Stimulated activated CD8-positive, alpha-beta memory T cell treated with anti-CD3 and anti-CD28 coated beads, Interleukin-4, amount 100 ng/mL, for 4 hours (primary cell): Measurements from ENCODE around the gene SLC32A1.

Experiments used
- DNase-seq, 2 donors: peaks; one replicate each; pipeline ENCODE4 v3.0.0-alpha.2; 2020; ENCODE audit warnings: low read depth in 2 of 2, low spot score in 1 of 2

The SLC32A1 gene, protein sequence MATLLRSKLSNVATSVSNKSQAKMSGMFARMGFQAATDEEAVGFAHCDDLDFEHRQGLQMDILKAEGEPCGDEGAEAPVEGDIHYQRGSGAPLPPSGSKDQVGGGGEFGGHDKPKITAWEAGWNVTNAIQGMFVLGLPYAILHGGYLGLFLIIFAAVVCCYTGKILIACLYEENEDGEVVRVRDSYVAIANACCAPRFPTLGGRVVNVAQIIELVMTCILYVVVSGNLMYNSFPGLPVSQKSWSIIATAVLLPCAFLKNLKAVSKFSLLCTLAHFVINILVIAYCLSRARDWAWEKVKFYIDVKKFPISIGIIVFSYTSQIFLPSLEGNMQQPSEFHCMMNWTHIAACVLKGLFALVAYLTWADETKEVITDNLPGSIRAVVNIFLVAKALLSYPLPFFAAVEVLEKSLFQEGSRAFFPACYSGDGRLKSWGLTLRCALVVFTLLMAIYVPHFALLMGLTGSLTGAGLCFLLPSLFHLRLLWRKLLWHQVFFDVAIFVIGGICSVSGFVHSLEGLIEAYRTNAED

DNA sequence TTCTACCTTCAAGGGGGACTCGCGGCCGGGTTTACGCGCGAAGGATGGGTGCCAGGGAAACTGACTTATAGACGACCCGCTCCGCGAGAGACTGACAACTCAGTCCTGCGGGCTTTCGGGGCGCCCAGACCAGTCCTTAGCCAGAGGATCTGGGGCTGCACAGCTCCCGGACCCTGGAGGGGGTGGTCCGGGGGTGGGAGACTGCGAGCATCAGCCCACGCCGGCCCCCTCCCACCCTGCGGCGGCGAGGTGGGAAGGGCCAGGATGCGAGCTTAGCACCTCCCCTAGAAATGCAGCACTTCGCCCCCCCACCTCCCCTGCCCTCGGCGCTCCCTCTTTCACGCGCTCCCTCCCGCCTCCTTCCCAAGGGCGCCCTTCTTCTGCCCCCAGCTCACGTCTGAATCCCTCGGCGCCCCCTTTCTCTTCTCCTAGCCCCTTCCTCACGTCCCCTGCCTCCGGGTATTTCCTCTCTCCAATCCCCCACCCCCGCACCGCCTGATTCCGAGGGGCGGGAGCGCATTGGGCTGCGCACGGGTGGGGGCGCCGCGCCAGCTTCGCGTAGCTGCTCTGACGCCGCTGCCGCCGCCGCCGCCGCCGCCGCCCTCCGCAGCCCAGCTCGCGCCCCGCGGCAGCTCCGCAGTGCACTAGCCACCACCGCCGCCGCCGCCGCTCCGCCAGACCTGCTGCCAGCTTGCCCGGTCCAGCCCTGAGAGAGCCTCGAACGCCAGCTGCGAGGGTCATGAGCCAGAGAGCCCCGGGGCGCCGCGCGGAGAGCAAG lies at the start of gene SLC32A1:
Gene SLC32A1 (plus strand): TSS at position 639 of the 778 bp plus-strand sequence. CDS start 239 bp downstream, outside the sequence.
- no peak for DNase-seq

DNA sequence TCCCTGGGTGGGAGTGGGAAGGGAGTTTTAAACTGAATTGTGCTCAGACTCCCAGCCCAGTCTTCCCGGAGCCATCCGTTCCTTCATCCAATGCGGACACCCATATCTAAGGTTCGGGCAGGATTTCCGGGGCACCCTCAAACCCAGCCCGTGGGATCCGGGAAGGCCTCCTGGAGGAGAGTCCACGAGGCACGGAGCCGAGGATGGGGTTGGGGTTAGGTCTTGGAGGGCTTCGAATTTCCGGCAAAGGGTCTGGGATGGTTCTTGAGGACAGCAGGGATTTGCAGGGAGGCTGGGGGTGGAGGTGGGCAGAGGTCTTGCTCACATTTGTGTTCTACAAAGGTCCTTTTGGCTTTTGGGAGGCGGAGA lies 49.5 kb upstream of the SLC32A1 start:
- DNase-seq = no peak

DNA sequence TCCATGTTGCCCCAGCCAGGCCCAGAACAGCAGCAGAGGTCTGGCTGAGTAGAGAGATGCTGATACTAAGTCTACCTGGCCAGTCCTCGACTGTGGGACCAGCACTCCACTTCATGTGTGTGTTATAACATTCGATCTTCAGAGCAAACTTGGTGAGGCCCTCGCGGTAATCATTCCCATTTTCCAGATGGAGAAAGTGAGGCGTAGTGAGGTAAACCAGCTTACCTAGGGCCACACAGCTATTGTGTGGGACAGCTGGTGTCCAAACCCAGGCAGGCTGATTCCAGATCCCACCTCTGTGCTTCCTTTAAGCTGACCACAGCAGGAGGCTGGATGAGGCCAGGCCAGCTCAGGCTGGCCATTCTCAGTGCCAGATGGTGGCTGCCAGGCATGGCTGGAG lies 47.7 kb upstream of the SLC32A1 start:
- no peak for DNase-seq

DNA sequence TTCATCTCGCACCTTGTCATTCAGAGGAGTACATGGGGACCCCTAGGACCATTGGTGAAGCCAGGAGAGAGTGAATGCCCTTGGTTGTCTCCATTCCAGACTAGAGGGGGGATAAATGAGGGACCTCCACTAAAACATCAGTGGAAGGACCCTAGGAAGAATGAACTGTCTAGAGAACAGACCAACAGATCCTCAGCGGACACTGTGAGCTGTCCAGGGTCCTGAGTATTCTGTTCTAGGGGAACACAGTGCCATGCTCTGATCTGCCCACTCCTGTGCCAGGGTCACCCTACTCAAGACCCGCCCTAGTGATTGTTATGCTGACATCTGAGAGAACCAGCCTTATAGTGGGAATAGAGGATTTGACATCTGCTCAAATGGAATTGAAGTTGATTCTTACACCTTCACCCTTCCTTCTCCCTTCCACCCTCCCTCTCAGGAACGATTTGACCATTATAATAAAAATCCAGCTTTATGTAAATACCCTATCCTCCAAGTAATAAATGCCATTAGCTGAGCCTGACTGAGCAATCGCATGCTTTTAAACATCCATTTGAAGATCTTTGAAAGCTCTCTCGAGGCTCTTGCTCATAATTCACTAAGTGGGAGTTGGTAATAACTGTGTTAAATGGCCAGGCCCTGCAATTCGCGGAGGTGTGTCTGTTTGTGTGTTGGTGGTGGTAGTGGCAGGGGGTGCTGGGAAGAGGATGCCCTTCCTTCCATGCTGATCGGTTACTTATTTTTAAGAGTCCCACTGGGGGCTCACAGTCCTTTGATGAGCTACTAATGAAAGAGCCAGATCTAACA lies 43.6 kb upstream of the SLC32A1 start:
- no peak for DNase-seq

DNA sequence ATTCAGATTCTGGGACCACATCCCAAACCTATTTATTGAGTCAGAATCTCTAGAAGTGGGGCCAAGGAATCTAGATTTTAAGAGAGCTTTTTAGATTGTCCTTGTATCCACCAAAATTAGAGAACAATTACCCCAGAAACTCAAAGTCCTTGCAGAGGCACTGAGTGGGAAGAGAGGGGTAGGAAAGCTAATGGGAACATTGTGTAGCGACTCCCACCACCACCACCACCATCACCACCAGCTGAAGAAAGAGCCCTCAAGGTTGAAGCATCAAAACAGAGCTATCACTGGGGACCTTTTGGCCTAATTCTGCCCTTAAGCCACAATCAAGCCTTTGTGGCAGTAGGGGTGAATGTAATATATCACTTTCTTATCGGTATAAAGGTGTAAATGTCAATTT lies 39.0 kb upstream of the SLC32A1 start:
- no peak for DNase-seq

DNA sequence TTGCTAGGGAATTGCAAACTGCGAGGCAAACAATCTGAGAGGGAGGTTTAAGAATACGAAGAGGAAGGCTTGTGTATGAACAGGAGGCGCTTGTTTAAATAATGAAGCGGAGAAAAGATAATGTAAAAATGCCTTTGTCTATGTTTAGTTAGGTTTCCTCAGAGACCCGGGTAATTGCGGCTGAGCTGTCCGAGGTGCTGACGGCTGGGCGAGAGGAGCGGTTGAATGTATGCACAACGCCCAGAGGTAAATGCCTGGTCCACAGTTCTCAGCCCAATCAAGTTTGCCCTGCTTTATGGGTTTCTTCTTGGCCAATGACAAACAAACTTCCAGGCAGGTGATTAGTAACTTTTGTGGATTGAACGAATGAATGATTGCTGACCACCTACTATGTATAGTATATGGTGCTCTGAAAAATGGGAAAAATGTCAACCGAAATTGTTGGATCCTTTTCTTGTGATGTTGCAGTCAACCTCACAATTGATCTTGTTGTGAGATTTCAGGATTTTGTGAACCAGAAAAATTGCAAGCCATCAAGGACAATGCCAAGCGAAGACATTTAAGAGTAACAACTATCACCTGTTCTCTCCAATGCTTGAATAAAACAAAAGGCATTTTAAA lies 38.3 kb upstream of the SLC32A1 start:
- DNase-seq = no peak

DNA sequence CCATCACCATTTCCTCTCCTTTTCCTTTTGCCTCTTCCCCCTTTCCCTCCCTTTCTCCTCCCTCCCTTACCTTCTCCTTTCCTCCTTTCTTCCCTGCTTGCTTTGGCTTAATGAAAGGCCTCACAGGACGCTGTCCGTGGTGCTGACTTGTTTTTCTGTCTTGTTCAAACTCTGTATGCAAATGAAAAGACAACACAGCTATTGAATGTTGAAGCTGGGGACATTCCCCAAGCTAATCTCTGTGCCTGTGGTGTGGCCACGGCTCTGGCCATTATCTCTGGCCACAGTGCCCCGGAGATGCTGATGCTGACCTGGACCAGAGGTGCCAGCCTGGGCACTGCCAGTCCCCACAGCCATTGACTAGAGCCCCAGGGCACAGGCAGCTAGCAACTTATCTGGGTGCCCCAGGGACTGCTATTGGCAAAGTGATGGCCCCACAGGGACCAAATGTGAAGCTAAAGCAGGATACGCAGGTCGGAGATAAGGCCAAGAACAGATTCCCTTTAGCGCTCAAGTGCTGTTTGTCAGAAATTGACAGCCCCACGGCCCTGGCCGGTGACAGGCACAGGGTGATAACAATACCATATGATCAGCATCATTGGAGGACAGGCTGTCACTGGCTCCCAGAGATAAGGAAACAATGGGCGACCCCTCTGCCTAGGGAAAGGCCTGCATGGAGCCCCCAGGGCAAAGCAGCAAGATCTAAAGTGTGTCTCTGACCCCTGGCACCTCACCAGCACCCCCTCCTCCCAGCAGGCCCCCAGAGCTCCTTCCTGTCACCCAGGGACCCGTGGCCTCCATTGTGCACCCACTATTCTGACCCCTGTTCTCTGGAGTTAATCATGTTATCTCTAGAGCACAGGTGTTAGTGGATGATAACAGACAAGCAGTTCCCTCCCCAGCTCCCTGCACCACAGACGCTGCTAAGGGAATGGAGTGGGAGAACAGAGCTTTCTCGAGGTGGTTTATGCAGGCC lies 31.6 kb upstream of the SLC32A1 start:
- DNase-seq = no peak

DNA sequence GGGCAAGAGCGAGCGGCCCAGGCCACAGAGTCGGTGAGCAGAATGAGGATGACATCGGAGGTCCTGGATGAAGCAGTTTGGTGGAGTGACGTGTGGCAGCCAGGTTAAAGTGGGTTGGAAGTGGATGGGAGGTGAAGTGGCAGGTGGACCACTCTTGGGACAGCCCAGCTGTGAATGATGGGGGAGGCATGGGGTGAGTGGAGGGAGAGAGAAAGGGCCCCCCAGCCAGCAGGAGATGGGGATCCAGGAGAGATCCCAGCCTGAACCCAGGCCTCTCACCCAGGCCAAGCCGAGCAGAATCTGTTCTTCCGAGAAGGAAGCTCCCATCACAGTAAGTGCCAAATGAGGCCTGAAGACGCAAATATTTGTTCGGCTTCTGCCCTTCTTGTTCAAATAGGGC lies 27.0 kb upstream of the SLC32A1 start:
- DNase-seq = no peak

DNA sequence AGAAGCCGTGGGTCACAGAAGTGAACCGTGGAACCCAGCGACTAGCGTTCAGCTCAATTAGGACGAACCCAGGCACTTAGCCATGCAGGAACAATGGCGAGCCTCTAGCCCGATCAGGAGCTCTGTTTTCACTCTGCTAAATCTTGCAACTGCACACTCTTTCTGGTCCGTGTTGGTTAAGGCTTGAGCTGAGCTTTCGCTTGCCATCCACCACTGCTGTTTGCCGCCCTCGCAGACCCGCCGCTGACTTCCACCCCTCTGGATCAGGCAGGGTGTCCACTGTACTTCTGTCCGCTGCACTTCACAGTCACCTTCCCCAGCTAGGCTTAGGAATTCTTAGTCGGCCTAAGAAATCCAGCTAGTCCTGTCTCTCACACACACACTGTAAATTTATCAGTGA lies 25.7 kb upstream of the SLC32A1 start:
- DNase-seq = no peak

DNA sequence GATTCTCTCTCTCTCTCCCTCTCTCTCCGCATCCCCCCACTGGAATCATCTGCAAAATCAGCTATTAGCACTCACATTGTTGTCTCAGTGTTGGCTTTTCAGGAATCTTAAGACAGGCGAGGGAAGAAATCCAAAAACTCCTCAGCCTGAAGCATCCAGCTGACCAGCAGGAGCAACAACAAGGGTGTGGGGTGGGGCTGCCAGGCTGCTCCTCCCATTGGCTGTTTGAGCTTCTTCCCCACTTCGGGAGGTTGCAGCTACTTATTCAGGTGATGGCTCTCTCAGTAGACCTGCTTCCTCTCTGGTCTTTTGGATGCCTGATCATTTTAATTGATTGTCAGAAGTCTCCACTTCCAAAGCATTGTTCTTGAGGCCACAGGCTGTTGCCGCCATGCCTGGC lies 24.1 kb upstream of the SLC32A1 start:
- no peak for DNase-seq

DNA sequence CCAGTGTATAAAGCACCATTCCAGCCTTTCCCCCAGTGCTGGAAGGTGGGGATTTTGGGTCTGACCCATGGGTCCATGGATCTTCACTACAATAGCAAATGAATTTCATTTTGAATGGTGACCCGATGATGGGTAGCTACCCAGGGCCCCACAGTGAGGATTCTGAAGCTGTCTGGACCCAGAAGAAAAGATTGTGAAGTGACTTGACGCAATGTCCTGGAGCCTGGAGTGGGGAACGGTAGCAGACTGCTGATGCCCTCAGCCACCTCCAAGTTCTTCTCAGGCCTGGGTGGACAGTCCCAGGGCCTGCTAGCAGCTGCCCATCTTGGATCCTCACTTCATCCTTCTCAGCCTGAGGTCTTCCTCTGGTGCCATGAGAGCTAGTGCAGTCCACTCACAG lies 23.4 kb upstream of the SLC32A1 start:
- no peak for DNase-seq

DNA sequence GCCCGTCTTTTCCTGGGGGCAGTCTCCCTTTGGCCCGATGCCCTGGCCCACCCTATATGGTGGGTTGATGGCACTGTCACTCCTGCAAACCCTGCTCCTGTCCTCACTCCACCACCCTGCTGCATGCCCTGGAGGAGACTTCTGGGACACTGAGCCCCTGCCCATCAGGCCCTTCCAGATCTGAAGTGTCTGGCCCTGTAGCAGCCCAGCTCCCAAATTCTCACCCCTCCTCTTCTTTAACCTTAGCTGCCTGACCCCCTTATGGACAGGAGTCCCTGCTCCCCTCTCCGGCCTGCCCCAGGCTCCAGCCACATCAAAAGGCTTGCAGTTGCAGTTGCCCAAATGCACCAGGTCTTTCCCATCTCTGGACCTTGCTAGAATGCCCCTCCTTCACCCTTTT lies 20.8 kb upstream of the SLC32A1 start:
- no peak for DNase-seq

DNA sequence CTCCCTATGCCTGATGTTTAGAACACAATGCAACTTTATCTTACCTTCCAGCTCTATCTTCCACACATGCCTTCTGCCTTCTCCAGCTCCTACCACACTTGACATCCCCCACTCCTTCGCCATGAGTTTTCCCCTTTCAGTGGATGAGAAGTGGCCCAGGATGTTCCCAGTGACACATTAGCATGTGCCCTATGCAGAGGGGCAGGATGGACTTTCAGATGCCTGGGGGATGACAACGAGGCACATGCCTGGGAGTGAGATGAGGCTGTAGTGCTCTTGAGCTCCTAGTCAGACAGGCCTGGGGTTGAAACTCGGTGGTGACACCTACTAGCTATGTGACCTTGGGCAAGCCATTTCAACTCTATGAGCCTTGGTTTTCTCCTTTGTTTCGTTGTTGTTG lies 20.1 kb upstream of the SLC32A1 start:
- no peak for DNase-seq

DNA sequence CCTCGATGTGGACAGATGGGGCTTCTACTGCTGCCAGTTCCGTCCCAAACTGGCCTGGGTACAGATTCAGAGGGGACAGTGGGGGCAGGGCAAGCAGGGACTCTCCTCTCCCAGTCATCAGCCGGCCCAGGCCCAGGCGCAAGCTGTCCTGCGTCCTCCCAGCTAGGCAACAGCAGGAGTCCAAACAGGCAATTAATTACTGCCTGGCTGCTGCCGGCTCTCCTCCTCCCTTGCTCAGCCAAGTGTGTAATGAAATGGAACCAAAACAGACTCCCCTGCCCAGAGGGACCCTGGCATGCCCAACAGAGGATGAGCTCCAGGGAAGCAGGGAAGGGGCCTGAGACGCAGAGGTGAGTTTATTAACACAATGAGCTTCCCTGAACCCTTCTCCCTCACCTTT lies 17.8 kb upstream of the SLC32A1 start:
- no peak for DNase-seq

DNA sequence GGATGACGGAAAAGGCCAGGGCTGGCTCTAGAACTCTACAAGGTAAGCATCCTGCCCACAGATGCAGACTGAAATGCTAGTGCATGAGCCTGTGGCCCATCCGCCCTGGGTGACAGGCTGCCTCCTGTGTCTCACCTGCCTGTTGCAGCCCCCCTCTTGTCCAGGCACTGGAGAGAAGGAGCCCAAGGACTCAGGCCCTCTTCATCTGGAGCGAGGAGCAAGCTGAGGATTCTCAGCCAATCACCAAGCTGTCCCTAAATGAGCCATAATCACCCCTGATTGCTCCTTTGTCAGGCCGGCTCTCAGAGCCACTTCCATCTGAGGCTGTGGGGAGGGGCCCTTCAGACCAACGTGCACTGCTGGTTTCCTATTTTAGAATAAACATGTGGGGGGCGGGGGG lies 10.0 kb upstream of the SLC32A1 start:
- DNase-seq = no peak

DNA sequence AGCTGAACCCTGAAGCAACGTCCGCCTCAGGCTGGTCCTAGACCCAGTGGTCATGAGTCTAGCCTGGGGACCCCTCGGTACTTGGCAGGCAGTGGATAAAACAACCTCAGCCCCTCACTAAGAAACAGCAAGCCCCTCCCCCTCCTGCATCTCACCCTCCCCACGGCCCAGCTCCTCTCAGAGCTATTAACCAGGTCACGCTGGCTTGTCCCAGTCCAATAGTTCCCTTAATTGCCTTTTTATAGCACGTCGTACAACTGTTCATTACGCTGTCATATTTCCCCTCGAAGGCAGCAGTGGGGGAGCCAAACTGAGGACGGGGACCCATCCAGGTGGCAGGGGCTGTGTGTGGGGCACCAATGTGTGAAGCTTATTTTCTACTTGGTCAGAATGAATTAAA lies 8.6 kb upstream of the SLC32A1 start:
- no peak for DNase-seq

DNA sequence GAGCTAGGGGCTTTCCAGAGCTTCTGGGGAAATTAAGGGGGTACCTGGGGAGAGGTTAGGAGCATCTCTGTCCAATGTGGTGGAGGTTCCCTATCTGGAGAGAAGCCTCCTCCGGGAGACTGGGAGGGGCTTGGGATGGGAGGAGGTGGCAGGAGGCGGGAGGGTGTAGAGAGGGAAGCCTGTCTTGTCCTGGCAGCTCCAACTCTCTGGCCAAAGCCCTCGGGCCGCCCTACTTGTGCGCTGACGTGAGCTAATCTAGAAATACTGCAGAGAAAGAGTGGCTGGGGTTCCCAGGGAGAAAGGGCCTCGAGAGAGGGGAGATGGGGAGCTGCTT lies 1.6 kb upstream of the SLC32A1 start:
- no peak for DNase-seq

DNA sequence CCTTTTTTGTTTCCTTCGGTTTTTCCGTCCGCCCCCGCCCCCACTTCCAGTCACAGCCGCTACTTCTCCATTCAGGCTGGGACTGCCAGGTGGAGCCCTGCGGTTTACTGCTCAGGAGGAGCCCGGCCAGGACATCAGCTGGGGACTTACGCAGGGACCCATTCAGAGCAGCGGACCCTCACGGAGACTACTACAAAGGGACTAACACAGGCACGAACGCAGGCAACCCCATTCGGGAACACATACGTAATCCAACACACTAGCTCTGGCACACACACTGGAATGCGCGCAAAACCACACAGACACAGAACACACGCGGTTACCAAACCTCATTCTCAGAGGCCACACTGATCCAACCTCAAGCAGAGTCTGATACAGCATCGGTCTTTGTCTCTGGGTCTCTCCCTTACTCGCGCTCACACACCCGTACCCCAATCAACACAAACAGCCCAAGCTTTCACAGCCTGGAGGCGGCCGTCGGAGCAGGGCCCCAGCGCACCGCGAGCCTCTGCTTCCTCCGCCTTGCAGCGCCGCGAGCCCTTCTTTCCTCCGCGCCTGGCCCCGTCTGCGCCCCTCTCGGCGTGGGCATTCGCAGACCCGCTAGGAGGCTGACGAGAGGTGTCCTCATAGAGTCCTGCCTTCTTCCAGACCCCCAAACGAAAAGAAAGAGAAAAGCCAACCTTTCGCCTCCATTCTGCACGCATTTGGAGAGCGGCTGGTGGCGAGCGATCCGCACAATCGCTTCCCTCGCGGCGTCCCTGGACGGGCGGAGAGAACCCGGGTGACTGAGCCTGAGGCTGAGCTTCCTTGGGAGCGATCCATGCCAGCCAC lies 1.1 kb upstream of the SLC32A1 start:
- DNase-seq = no peak

DNA sequence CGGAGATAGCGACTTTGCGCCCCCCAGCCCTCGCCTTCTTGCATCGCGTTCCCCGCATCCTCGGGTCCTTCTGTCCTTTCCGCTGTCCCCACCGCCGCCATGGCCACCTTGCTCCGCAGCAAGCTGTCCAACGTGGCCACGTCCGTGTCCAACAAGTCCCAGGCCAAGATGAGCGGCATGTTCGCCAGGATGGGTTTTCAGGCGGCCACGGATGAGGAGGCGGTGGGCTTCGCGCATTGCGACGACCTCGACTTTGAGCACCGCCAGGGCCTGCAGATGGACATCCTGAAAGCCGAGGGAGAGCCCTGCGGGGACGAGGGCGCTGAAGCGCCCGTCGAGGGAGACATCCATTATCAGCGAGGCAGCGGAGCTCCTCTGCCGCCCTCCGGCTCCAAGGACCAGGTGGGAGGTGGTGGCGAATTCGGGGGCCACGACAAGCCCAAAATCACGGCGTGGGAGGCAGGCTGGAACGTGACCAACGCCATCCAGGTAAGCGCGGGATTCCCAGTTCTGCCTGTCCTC lies 401 bp downstream of the SLC32A1 start:
- DNase-seq = no peak
